Measurements from ENCODE around the gene MGAT5.

The MGAT5 gene

GRCh38 chr2:134253804-134254203 is at the start of gene MGAT5:
MGAT5 (plus strand) TSS chr2:134254072; CDS start chr2:134254404, 332 bp downstream.
- no peak for DNase-seq

DNA sequence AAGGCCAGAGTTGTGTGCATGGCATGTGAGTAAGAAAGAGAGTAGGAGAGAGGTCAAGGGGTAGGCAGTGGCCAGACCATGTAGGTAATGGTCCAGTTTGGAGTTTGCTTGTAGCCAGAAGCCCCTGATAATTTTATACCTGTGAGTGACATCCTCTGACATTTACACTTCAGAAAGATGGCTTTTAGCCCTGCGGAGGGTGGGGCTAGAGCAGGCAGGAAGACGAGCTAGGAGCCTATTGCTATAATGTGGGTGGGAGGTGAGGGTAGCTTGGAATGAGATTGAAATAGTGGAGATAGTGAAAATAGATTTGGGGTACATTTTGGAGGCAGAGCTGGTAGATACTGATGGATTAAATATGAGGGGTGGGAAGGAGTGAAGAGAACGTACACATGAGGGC is 48.8 kb upstream of the MGAT5 start:
- DNase-seq, result no peak

DNA sequence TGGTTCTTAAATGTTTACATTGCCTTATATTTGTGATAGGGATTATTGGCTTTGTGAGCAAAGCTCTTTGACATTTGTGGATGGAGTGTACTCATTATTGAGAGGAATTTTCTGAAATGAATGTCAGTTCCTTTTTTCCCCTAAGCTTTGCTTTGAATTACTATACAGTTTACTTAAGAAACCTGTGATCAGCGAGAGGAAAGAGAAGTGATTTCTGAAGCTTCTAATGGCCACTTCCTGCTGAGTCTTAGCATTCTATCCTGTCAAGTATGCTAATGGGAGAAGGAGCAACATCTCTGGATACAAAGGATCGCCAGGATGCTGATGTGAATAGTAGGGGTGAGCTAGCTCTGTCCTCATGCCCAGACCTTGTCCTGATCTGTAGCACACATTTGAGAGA is 47.8 kb upstream of the MGAT5 start:
- DNase-seq, result no peak

GRCh38 chr2:134206573-134206972 is 47.3 kb upstream of the MGAT5 start:
- no peak for DNase-seq

- peak; percentile 76 for DNase-seq
Observed at GRCh38 chr2:134207589-134208209, 46.2 kb upstream of the MGAT5 start.

- DNase-seq, result no peak
Observed at GRCh38 chr2:134208825-134209224, 45.0 kb upstream of the MGAT5 start.

- no peak for DNase-seq
Observed at GRCh38 chr2:134212746-134213145, 41.1 kb upstream of the MGAT5 start.

DNA sequence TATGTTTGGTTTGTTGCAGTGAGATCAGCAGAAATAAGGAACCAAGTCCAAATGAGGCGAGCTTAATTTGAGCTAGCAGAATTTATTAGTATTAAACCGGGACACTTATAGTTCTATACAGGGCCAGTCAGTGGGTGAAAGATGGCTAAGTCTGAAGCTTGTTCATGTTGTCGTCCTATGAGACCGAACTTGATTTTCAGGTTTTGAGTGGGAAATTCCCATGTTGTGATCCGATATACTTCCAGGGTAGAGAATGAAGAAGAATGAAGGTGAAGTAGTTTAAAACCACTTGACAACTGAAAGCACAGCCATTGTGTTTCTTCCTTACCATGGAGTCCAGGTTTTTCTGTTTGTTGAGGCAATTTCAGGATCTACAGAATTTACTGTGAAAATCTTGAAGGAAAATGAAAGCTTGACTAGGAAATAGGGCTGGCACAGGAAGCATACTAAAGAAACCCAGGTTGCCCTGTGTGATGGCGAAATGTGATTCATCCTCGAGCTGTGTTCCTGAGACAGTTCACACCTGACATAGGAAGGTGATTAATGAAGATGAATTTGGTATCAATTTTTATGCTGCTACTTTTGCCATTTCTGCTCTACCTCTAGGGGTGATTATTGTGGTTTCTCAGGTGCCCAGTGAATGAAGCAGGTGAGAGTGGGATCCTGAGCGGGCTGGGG is 37.6 kb upstream of the MGAT5 start:
- DNase-seq, result peak; percentile 12

GRCh38 chr2:134217351-134217750 is 36.5 kb upstream of the MGAT5 start:
- DNase-seq, result peak; percentile 5

DNA sequence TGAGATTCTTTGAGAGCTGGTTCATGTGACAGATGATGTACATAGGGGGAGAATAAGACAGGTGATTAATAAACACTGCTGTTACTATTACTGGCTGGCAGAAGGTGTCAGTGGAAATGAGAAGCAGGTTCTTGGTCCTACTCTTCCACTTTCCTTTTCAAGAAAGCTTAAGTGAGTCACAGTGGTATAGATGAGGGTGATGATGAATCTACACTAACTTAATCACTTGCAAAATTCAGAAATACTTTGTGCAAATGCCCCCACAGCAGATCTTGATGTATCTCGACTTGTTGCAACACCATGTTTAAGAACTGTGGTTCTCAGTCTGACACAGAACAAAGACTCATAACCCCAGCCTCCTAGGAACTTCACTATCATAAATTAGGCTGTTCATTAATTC is 35.9 kb upstream of the MGAT5 start:
- DNase-seq, result no peak

- DNase-seq, result no peak
Observed at GRCh38 chr2:134218414-134218813, 35.5 kb upstream of the MGAT5 start.

- peak; percentile 55 for DNase-seq
Observed at GRCh38 chr2:134218930-134219658, 34.8 kb upstream of the MGAT5 start.

DNA sequence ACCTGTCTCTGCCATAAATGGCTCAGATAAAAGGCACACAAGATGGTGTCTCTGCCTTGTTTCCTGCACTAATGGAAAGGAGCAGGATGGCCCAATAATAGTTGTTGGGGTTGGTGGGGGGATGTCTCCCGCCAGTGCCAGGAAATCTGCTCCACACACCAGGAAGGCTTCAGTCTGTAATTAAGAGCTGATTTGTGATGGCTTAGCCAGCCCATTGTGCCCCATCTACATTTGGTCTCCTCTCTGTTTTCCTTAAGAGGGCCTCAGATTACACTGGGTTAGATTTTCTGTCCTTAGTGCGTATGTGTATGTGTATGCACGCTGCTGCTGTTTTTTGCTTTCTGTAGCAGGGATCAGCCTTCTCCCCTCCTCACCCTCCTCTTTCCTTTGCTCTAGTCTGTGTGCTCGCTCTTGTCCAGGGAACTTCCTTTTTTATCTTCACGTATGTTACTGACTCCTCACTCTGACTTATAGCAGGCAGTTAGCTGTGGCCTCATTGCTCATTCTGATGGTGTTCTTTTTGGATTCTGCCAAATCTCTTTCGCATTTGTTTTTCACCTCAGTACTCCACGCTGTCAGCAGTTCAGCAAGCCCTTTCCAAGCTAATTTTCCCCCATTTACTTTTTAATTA is 33.4 kb upstream of the MGAT5 start:
- DNase-seq, result peak; percentile 46

DNA sequence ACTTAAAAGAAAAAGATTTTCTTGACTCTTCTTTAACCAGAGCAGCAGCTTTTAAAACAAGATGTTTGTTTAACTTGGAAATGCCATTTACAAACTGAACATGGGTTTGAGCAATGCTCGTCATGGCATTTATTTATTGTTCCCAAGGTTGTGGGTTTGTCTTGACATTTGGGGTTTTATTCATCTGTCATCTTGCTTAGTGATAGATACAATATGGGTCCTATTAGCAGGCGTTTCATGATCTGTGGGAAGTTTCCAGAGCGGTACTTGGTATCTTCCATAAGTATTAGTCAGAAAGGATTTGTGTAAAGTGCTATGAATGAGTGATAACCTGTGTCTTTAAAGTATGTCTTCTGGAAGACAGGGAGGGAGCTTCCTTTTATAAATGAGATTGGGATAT is 29.9 kb upstream of the MGAT5 start:
- DNase-seq, result no peak

DNA sequence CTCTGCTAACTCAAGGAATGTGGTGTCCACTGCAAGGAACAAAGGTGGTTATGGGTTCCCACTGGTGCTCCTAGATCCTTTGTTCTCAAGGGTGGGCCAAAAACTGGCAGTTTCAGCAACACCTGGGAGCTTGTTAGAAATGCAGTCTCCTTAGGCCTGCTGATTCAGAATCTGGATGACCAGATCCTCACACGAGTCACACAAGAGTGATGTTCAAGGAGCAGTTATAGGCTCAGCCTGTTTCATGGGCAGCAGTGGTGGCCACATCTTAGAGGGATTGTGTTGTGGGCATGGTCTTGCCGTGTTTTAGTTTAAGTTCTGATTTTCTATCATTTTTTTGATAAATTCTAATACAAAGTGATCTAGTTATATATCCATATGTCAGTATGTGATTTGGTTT is 28.7 kb upstream of the MGAT5 start:
- DNase-seq, result no peak

GRCh38 chr2:134225841-134226240 is 28.0 kb upstream of the MGAT5 start:
- DNase-seq, result no peak

GRCh38 chr2:134226601-134227000 is 27.3 kb upstream of the MGAT5 start:
- no peak for DNase-seq

GRCh38 chr2:134227666-134228065 is 26.2 kb upstream of the MGAT5 start:
- no peak for DNase-seq

DNA sequence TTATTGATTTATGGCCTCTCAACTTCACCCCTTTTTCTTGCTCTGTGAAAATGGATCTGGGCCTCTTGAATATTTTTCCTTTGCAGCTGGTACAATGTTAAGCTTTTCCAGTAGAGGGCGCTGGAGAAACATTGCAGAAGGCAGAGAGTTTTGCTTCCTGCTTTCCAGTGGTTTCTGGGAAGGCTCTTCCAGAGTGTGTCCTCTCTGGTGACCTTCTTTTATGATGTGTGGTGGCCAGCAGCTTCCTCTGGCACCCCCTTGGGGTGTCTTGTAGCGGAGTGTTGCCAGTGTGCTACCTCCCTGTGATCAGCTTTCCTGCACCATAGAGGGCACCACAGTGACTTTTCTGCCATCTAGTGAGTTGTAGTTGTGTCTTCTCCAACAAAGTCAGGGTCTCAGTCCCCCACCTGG is 25.4 kb upstream of the MGAT5 start:
- no peak for DNase-seq

DNA sequence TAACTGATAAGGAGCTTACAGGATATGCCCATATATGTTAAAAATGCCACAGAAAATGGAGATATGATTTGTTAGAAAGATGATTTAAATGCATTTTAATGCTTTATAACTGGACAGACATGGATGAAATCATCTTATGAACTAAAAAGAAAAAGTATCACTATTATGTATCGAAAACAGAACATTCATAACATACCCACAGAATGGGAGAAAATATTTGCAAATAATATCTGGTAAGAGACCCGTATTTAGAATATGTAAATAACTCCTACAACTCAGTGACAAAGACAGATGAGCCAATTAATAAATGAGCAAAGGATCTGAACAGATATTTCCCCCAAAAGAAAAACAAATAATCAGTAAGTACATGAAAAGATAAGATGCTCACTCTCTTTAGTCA is 24.3 kb upstream of the MGAT5 start:
- DNase-seq, result no peak

GRCh38 chr2:134230885-134231284 is 23.0 kb upstream of the MGAT5 start:
- DNase-seq, result no peak

DNA sequence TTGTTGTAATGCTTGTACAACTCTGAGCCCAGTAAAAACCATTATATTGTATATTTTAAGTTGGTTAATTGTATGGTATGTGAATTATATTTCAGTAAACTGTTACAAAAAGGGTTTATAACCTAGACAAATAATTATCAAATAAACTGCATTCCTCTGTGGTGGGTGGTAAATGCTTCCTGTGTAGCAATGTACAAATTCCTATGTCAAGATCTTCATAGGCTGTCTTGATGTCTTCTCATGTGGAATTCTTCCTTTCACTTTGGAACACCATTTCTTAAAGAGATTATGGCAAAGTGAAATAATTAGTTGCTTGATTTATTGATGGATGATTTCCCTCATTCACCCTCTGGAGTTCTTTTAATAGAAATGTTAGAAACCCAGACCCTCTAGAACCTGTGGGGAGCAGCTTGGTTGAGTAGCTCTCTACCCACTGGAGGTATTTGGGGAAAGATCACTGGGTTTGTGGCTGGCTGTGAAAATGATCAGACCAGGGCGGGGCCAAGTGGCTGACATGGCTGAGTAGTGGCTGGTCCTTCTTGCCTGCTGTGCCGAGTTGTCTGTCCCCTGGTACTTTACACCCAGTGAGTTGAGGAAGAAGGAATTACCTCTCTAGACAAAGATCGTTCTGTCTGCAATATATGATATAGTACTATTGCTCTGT is 22.4 kb upstream of the MGAT5 start:
- no peak for DNase-seq

DNA sequence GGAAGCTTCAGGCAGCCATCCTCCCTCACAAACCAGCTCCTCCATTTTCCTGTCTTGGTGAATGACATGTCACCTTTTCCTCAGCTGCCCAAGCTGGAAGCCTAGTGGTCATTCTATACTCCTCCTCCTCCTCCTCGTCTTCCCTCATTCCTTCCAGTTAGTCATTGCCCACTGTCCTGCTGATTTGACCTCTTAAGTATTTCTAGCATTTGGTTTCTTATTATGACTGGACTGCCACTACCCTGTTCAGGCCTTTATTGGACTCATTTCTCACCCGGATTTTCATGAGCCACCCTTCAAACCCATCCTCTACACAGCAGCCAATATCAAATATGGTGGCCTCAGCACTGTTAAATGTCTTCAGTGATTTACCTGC is 21.9 kb upstream of the MGAT5 start:
- no peak for DNase-seq
